ENCODE results near the gene RINT1.

- TF ChIP-seq CTCF (conservative IDR thresholded peaks at IDR 0.05): no peak
- no peak for TF ChIP-seq ZFX (IDR thresholded peaks at IDR 0.05)
These were observed 7.2 kb upstream of the RINT1 start for GRCh38 chr7:105524840-105525239.

Data from C4-2B (cell line).